CD4-positive, alpha-beta T cell treated with Interleukin-10 for 1 hour (primary cell): ENCODE data around the gene DPP7.
"Not testable (repeated sequence)": the region's sequence is repeated elsewhere in the genome, so short reads cannot be mapped to it uniquely, and the experiment has no call there.

ENCODE experiments used
- DNase-seq: peaks from one replicate; pipeline ENCODE4 v3.0.0-alpha.2; 2020

The DPP7 gene

GRCh38 chr9:137147091-137147792 lies 32.7 kb upstream of the DPP7 start:
- no peak for DNase-seq

- no peak for DNase-seq
Observed at GRCh38 chr9:137146527-137146918, 32.0 kb upstream of the DPP7 start.

GRCh38 chr9:137145731-137146526 lies 31.4 kb upstream of the DPP7 start:
- no peak for DNase-seq

GRCh38 chr9:137143459-137143858 lies 28.9 kb upstream of the DPP7 start:
- DNase-seq: no peak

- DNase-seq: no peak
Observed at GRCh38 chr9:137141976-137142936, 27.7 kb upstream of the DPP7 start.

GRCh38 chr9:137141050-137141810 lies 26.7 kb upstream of the DPP7 start:
- DNase-seq: no peak

GRCh38 chr9:137140151-137141012 lies 25.8 kb upstream of the DPP7 start:
- DNase-seq: no peak

GRCh38 chr9:137139468-137140150 lies 25.1 kb upstream of the DPP7 start:
- DNase-seq: no peak

GRCh38 chr9:137138722-137139467 lies 24.4 kb upstream of the DPP7 start, which contains the start of gene GRIN1:
Gene GRIN1, plus strand, starts transcription at chr9:137139154. Its CDS starts 333 bp downstream, at chr9:137139487.
- peak; percentile 34 for DNase-seq

GRCh38 chr9:137138058-137138721 lies 23.7 kb upstream of the DPP7 start:
- no peak for DNase-seq

- no peak for DNase-seq
Observed at GRCh38 chr9:137136881-137137607, 22.5 kb upstream of the DPP7 start.

- DNase-seq: no peak
Observed at GRCh38 chr9:137136261-137136880, 21.8 kb upstream of the DPP7 start.

- DNase-seq: not testable (repeated sequence)
Observed at GRCh38 chr9:137135154-137135553, 20.6 kb upstream of the DPP7 start.

- no peak for DNase-seq
Observed at GRCh38 chr9:137134191-137134590, 19.7 kb upstream of the DPP7 start.

GRCh38 chr9:137130176-137130755 lies 15.7 kb upstream of the DPP7 start:
- DNase-seq: no peak

- peak; percentile 90 for DNase-seq
Observed at GRCh38 chr9:137129456-137130175, 15.1 kb upstream of the DPP7 start.

GRCh38 chr9:137128862-137129455 lies 14.4 kb upstream of the DPP7 start:
- no peak for DNase-seq
